ENCODE data around the gene GLCCI1. TPM values are rescaled to one million over a fixed set of nuclear protein-coding genes. Genes with fewer than 3 reads are reported as not detected.

The GLCCI1 gene
- total and polyA plus RNA-seq, 4 donors: 25.5 to 45.3 (median 37.9) TPM

DNA sequence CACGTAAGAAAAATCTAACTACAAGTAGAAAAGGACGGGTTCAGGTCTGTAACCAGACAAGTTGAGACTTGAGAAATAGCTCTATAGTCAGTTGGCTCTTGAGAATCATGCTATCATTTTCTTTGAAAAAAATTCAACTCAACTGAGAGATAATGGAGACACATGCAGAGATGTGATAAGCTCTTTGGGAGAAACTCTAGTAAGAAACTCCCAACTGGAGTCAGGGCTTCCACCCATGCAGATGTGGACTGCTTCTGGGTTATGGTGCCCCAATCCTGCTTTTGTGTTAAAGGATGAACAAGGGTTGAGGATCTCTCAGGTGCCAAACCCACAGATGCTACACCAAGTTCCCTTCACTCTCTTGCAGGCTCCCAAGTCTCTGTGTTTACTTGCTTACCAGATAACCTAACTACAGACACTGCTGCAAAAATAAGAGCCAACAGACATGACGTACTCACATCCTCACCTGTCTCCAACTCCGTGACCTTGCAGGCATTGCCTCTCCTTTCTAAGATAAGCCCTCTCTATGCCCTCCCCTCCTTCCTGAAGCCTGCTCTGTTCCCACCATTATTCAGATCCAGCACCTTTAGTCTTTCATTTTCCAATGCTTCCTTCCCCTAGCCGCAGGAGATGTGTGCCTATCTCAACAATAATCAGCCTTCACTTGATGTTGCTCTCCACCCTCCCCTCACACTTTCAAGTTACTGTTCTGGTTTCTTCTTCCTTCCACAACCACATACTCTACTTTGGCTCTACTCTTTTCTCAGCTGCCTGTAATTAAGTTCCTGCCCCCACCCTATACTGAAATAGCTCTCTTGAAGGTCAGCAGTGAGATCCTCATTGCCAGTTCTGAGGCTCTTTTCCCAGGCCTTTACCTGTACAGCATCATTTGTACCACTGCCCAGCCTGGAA is 163.4 kb downstream of the GLCCI1 start:
- Histone ChIP-seq H3K4me3 (ENCODE audit: low read depth, low read length) (no peak overlapping the region), H3K4me1 (ENCODE audit: control insufficient read depth, insufficient read depth, low read length) (no peaks in the 10 kb centered on the region), H3K9me3 (ENCODE audit: control insufficient read depth, insufficient read depth, low read length) (no peaks in the 10 kb centered on the region), H3K36me3 (ENCODE audit: control insufficient read depth, insufficient read depth, low read length) (peaks cover 3% of the 10 kb centered on the region), H3K27me3 (ENCODE audit: control insufficient read depth, insufficient read depth, low read length) (no peaks in the 10 kb centered on the region), H3K27ac (ENCODE audit: low read depth, low read length) (no peak overlapping the region)
- DNase-seq (ENCODE audit: low read depth in 4 of 6, low spot score in 6 of 6): no peak
- 90% methylated on average over 3 of the region's 5 CpGs for WGBS (ENCODE audit: insufficient coverage)

DNA sequence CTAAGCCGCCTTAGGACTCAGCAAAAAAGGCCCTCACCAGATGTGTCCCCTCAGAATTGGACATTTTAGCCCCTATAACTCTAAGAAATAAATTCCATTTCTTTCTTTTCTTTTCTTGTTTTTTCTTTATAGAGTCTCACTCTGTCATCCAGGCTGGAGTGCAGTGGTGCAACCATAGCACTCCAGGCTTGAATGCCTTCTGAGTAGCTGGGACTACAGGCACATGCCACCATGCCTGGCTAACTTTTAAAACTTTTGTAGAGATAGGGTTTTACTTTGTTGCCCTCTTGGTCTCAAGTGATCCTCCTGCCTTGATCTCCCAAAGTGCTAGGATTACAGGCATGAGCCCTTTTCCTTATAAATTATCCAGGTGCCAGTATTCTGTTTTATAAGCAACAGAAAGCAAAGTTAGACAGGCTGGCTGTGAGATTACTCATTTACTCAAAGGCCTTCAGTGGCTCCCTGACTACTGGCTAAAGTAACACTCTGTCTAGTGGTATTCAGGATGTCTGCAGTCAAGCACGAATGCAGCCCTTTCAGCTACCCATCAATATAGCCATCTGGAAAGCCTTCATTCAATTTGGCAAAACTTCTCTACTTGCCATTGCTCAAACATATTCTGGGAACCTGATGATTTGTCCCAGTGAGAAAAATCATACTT is 164.7 kb downstream of the GLCCI1 start:
- H3K27me3 ChIP-seq (ENCODE audit: control insufficient read depth, insufficient read depth, low read length): no peaks in the 10 kb centered on the region
- no peaks in the 10 kb centered on the region for H3K36me3 ChIP-seq (ENCODE audit: control insufficient read depth, insufficient read depth, low read length)
- no peak overlapping the region for H3K4me3 ChIP-seq (ENCODE audit: low read depth, low read length)
- 75% methylated on average over 2 of the region's 2 CpGs for WGBS (ENCODE audit: insufficient coverage)
- no peak overlapping the region for H3K27ac ChIP-seq (ENCODE audit: low read depth, low read length)
- DNase-seq (ENCODE audit: low read depth in 4 of 6, low spot score in 6 of 6): no peak
- H3K9me3 ChIP-seq (ENCODE audit: control insufficient read depth, insufficient read depth, low read length): no peaks in the 10 kb centered on the region
- H3K4me1 ChIP-seq (ENCODE audit: control insufficient read depth, insufficient read depth, low read length): no peaks in the 10 kb centered on the region

DNA sequence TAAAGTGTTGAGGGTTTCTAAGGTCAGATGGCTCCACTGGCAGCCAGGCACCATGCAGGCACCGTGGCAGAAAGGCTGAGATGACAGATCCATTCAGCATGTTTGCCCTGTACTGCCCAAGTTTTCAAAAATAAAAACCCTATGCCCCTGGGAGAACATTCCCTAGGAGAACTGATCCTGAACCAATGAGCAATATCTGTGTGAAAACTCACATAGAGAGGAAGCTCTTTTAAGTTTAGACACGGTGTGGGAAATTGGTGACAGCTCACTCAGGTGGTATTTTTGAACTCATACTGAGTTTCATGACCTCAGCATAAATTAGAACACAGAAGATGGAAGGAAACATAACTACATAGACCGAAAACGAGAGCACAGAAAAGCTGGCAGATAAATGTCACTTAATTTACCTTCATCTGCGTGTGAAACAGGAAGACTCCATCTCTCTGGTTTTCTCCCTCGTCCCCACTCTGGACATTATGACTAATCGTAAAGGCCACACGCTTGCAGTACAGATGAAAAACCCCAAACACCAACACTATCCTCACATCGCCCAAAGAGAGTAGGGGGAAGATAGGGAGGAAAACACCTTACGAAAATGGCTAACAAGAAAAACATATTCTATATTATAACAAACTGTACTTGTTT is 165.6 kb downstream of the GLCCI1 start:
- 63% methylated on average over 2 of the region's 10 CpGs for WGBS (ENCODE audit: insufficient coverage)
- no peaks in the 10 kb centered on the region for H3K27me3 ChIP-seq (ENCODE audit: control insufficient read depth, insufficient read depth, low read length)
- no peaks in the 10 kb centered on the region for H3K36me3 ChIP-seq (ENCODE audit: control insufficient read depth, insufficient read depth, low read length)
- H3K9me3 ChIP-seq (ENCODE audit: control insufficient read depth, insufficient read depth, low read length): no peaks in the 10 kb centered on the region
- DNase-seq (ENCODE audit: low read depth in 4 of 6, low spot score in 6 of 6): no peak
- H3K27ac ChIP-seq (ENCODE audit: low read depth, low read length): no peak overlapping the region
- H3K4me3 ChIP-seq (ENCODE audit: low read depth, low read length): no peak overlapping the region
- H3K4me1 ChIP-seq (ENCODE audit: control insufficient read depth, insufficient read depth, low read length): no peaks in the 10 kb centered on the region

GRCh38 chr7:8135417-8135816 is 166.8 kb downstream of the GLCCI1 start:
- Histone ChIP-seq H3K9me3 (ENCODE audit: control insufficient read depth, insufficient read depth, low read length) (no peaks in the 10 kb centered on the region), H3K27ac (ENCODE audit: low read depth, low read length) (no peak overlapping the region)
- 100% methylated on average over 1 of the region's 3 CpGs for WGBS (ENCODE audit: insufficient coverage)

GRCh38 chr7:8136051-8136730 is 167.6 kb downstream of the GLCCI1 start:
- no peaks in the 10 kb centered on the region for H3K9me3 ChIP-seq (ENCODE audit: control insufficient read depth, insufficient read depth, low read length)
- H3K27ac ChIP-seq (ENCODE audit: low read depth, low read length): no peak overlapping the region
- DNase-seq (ENCODE audit: low read depth in 4 of 6, low spot score in 6 of 6): peak in 1 of 6 donors; percentile 45
- H3K4me1 ChIP-seq (ENCODE audit: control insufficient read depth, insufficient read depth, low read length): no peaks in the 10 kb centered on the region
- no peaks in the 10 kb centered on the region for H3K36me3 ChIP-seq (ENCODE audit: control insufficient read depth, insufficient read depth, low read length)
- 88% methylated on average over 8 of the region's 12 CpGs for WGBS (ENCODE audit: insufficient coverage)
- no peak overlapping the region for H3K4me3 ChIP-seq (ENCODE audit: low read depth, low read length)
- no peaks in the 10 kb centered on the region for H3K27me3 ChIP-seq (ENCODE audit: control insufficient read depth, insufficient read depth, low read length)

More at GRCh38 chr7:8135417-8135816, 166.8 kb downstream of the GLCCI1 start:
- no peak overlapping the region for H3K4me3 ChIP-seq (ENCODE audit: low read depth, low read length)
- H3K36me3 ChIP-seq (ENCODE audit: control insufficient read depth, insufficient read depth, low read length): no peaks in the 10 kb centered on the region
- H3K27me3 ChIP-seq (ENCODE audit: control insufficient read depth, insufficient read depth, low read length): no peaks in the 10 kb centered on the region
- H3K4me1 ChIP-seq (ENCODE audit: control insufficient read depth, insufficient read depth, low read length): no peaks in the 10 kb centered on the region
- no peak for DNase-seq (ENCODE audit: low read depth in 4 of 6, low spot score in 6 of 6)

Data from spinal cord (tissue), 10 donors.